CD4-positive, CD25-positive, alpha-beta regulatory T cell (primary cell): ENCODE data around the gene HAGH. TPM values are rescaled to one million over a fixed set of nuclear protein-coding genes. Genes with fewer than 3 reads are reported as not detected.
A peak's percentile ranks its signal among the peaks of the same experiment; 100 is the strongest.
"Not testable (repeated sequence)": the region's sequence is repeated elsewhere in the genome, so short reads cannot be mapped to it uniquely, and the experiment has no call there.

Experiments used
- ATAC-seq, 2 donors: fragments of 150-1000 bp; cut with Tn5 transposase; one replicate each; pipeline ENCODE4 v1.10.0; 2021; ENCODE audit warnings: low read depth in 2 of 2, moderate number of reproducible peaks in 2 of 2, moderate library complexity in 1 of 2
- DNase-seq, 3 donors: peaks; one replicate each; pipeline versions ENCODE4 v3.0.0 to v3.0.0-alpha.2; 2012 to 2022; ENCODE audit warnings: mixed read lengths in 1 of 3
- H3K27ac ChIP-seq: one replicate; pipeline ENCODE4 v1.7.0; 2013; ENCODE audit warnings: mild to moderate bottlenecking, low read length; ENCODE audit not compliant: insufficient read depth, poor library complexity, severe bottlenecking
- H3K27me3 ChIP-seq: one replicate; pipeline ENCODE4 v1.7.0; 2013; ENCODE audit warnings: low read length; ENCODE audit not compliant: control insufficient read depth, insufficient read depth
- H3K36me3 ChIP-seq: one replicate; pipeline ENCODE4 v1.7.0; 2013; ENCODE audit warnings: mild to moderate bottlenecking, low read length, moderate library complexity; ENCODE audit not compliant: control insufficient read depth, insufficient read depth
- H3K4me1 ChIP-seq: 2 replicates; pipeline ENCODE4 v1.7.0; 2013; ENCODE audit warnings: mild to moderate bottlenecking, low read length; ENCODE audit not compliant: insufficient read depth, control insufficient read depth, poor library complexity, severe bottlenecking
- H3K4me3 ChIP-seq: one replicate; pipeline ENCODE4 v1.7.0; 2013; ENCODE audit warnings: low read depth, mild to moderate bottlenecking, low read length, moderate library complexity
- H3K9me3 ChIP-seq, 2 experiments: 1 replicate in 1 of 2; 2 replicates in 1 of 2; pipeline ENCODE4 v1.7.0; 2013; ENCODE audit warnings: low read length in 2 of 2, mild to moderate bottlenecking in 1 of 2, moderate library complexity in 1 of 2; ENCODE audit not compliant: control insufficient read depth in 2 of 2
- H3K27ac Mint-ChIP-seq, 3 donors: one replicate each; pipeline ENCODE4 v1.8.0; 2020 to 2022; ENCODE audit warnings: mild to moderate bottlenecking in 3 of 3, mixed read lengths in 3 of 3, moderate library complexity in 2 of 3
- H3K27me3 Mint-ChIP-seq: one replicate; pipeline ENCODE4 v1.8.0; 2022; ENCODE audit warnings: mild to moderate bottlenecking, mixed read lengths
- H3K36me3 Mint-ChIP-seq: one replicate; pipeline ENCODE4 v1.8.0; 2020; ENCODE audit warnings: mixed read lengths
- H3K4me1 Mint-ChIP-seq, 4 donors: one replicate each; pipeline ENCODE4 v1.8.0; 2020 to 2022; ENCODE audit warnings: mixed read lengths in 4 of 4, mild to moderate bottlenecking in 1 of 4
- H3K4me3 Mint-ChIP-seq, 4 donors: one replicate each; pipeline ENCODE4 v1.8.0; 2020 to 2022; ENCODE audit warnings: mild to moderate bottlenecking in 4 of 4, mixed read lengths in 4 of 4, moderate library complexity in 3 of 4
- H3K9me3 Mint-ChIP-seq, 7 donors: one replicate each; pipeline ENCODE4 v1.8.0; 2020 to 2022; ENCODE audit warnings: mixed read lengths in 7 of 7, mild to moderate bottlenecking in 3 of 7, moderate library complexity in 2 of 7
- polyA plus RNA-seq, 4 donors: library from polyadenylated mRNA; unstranded; fragments of 300-500 nt; fragmentation: Illumina TruSeq; gene quantifications; one replicate each; pipeline ENCODE4 v1.2.3, GENCODE V29; 2021
- total RNA-seq: library from RNA; stranded (reverse); gene quantifications from one replicate; pipeline ENCODE4 v1.2.3, GENCODE V29; 2022

HAGH gene
- 36.1 TPM for total RNA-seq
- polyA plus RNA-seq, result 10 to 100 TPM; 42.1 to 69.1 (median 48.9) TPM

- no peaks in the 10 kb centered on the region for H3K9me3 ChIP-seq
- Mint-ChIP-seq H3K4me1 (peaks cover 18 to 49% (median 35%) of the 10 kb centered on the region in 4 donors), H3K27me3 (no peaks in the 10 kb centered on the region), H3K4me3 (peak within 1 kb of the TSS; percentile 88 to 95 (median 93)), H3K36me3 (peaks cover 6% of the 10 kb centered on the region), H3K9me3 (no peaks in the 10 kb centered on the region), H3K27ac (peak within 1 kb of the TSS; percentile 71 to 94 (median 91))
- peaks cover 10% of the 10 kb centered on the region for H3K36me3 ChIP-seq
- peak within 1 kb of the TSS; percentile 82 for H3K4me3 ChIP-seq
- ATAC-seq (peak; percentile 84 to 85), DNase-seq (peak; percentile 85 to 95 (median 93))
- peak within 1 kb of the TSS; percentile 76 for H3K27ac ChIP-seq
- H3K4me1 ChIP-seq, result peaks cover 46% of the 10 kb centered on the region
- no peaks in the 10 kb centered on the region for H3K27me3 ChIP-seq
These were observed at the start of gene HAGH, which contains the start of gene FAHD1 for GRCh38 chr16:1826691-1827573. Gene HAGH, minus strand, starts transcription at chr16:1826825. Its CDS starts 38 bp downstream, at chr16:1826787. Gene FAHD1, plus strand, starts transcription at chr16:1827206. Its CDS starts 33 bp downstream, at chr16:1827239.

GRCh38 chr16:1876066-1876465, 49.4 kb upstream of the HAGH start:
- not testable (repeated sequence) for H3K27me3 ChIP-seq, H3K4me1 Mint-ChIP-seq, H3K4me1 ChIP-seq, H3K4me3 Mint-ChIP-seq, H3K27ac Mint-ChIP-seq, H3K9me3 Mint-ChIP-seq, H3K36me3 ChIP-seq, H3K4me3 ChIP-seq, H3K36me3 Mint-ChIP-seq, H3K27ac ChIP-seq, ATAC-seq, H3K9me3 ChIP-seq, DNase-seq
- H3K27me3 Mint-ChIP-seq, result peaks cover 43% of the 10 kb centered on the region

- H3K27ac Mint-ChIP-seq, result no peak overlapping the region
- H3K27me3 Mint-ChIP-seq, result peaks cover 49% of the 10 kb centered on the region
- no peaks in the 10 kb centered on the region for H3K36me3 Mint-ChIP-seq
- Histone ChIP-seq H3K9me3 (no peaks in the 10 kb centered on the region), H3K36me3 (no peaks in the 10 kb centered on the region), H3K27me3 (peaks cover 4% of the 10 kb centered on the region), H3K4me1 (no peaks in the 10 kb centered on the region), H3K4me3 (no peak overlapping the region), H3K27ac (no peak overlapping the region)
- H3K4me1 Mint-ChIP-seq, result peaks cover 0 to 5% (median 0%) of the 10 kb centered on the region in 4 donors
- ATAC-seq, result no peak
- no peak for DNase-seq
- H3K9me3 Mint-ChIP-seq, result peaks cover 0 to 3% (median 0%) of the 10 kb centered on the region in 7 donors
- no peak overlapping the region for H3K4me3 Mint-ChIP-seq
These were observed 48.2 kb upstream of the HAGH start for GRCh38 chr16:1874854-1875253.

- Histone ChIP-seq H3K27me3 (peaks cover under 1% of the 10 kb centered on the region), H3K4me3 (no peak within 1 kb of the TSS), H3K4me1 (no peaks in the 10 kb centered on the region), H3K9me3 (no peaks in the 10 kb centered on the region), H3K27ac (no peak within 1 kb of the TSS), H3K36me3 (no peaks in the 10 kb centered on the region)
- DNase-seq (peak in 1 of 3 donors; percentile 5), ATAC-seq (no peak)
- peaks cover 33% of the 10 kb centered on the region for H3K27me3 Mint-ChIP-seq
- H3K36me3 Mint-ChIP-seq, result no peaks in the 10 kb centered on the region
- H3K27ac Mint-ChIP-seq, result no peak within 1 kb of the TSS
- peaks cover 0 to 3% (median 0%) of the 10 kb centered on the region in 7 donors for H3K9me3 Mint-ChIP-seq
- H3K4me1 Mint-ChIP-seq, result peaks cover 0 to 5% (median 0%) of the 10 kb centered on the region in 4 donors
- peak within 1 kb of the TSS in 1 of 4 donors; percentile 64 for H3K4me3 Mint-ChIP-seq
These were observed 45.5 kb upstream of the HAGH start, which contains the start of gene MEIOB for GRCh38 chr16:1871974-1872635. Gene MEIOB, minus strand, starts transcription at chr16:1872164. Its CDS starts 3,989 bp downstream, at chr16:1868175.

- peaks cover 41% of the 10 kb centered on the region for H3K27me3 Mint-ChIP-seq
- ATAC-seq (no peak), DNase-seq (no peak)
- Histone ChIP-seq H3K4me1 (no peaks in the 10 kb centered on the region), H3K4me3 (no peak overlapping the region), H3K9me3 (no peaks in the 10 kb centered on the region), H3K27ac (no peak overlapping the region), H3K36me3 (no peaks in the 10 kb centered on the region), H3K27me3 (no peaks in the 10 kb centered on the region)
- H3K9me3 Mint-ChIP-seq, result peaks cover 0 to 3% (median 0%) of the 10 kb centered on the region in 7 donors
- peaks cover 0 to 5% (median 0%) of the 10 kb centered on the region in 4 donors for H3K4me1 Mint-ChIP-seq
- H3K36me3 Mint-ChIP-seq, result no peaks in the 10 kb centered on the region
- H3K4me3 Mint-ChIP-seq, result no peak overlapping the region
- no peak overlapping the region for H3K27ac Mint-ChIP-seq
These were observed 43.9 kb upstream of the HAGH start for GRCh38 chr16:1870365-1871082.

- H3K9me3 Mint-ChIP-seq, result no peaks in the 10 kb centered on the region
- no peak overlapping the region for H3K27ac ChIP-seq
- no peaks in the 10 kb centered on the region for H3K4me1 Mint-ChIP-seq
- ATAC-seq (no peak), DNase-seq (no peak)
- H3K4me3 Mint-ChIP-seq, result no peak overlapping the region
- H3K27me3 ChIP-seq, result no peaks in the 10 kb centered on the region
- no peaks in the 10 kb centered on the region for H3K36me3 Mint-ChIP-seq
- H3K9me3 ChIP-seq, result no peaks in the 10 kb centered on the region
- H3K27ac Mint-ChIP-seq, result no peak overlapping the region
- H3K36me3 ChIP-seq, result no peaks in the 10 kb centered on the region
- no peaks in the 10 kb centered on the region for H3K4me1 ChIP-seq
- peaks cover 41% of the 10 kb centered on the region for H3K27me3 Mint-ChIP-seq
- no peak overlapping the region for H3K4me3 ChIP-seq
These were observed 39.5 kb upstream of the HAGH start for GRCh38 chr16:1865902-1866690.
